GM21723 (cell line): ENCODE results near the gene FEV.
A peak's percentile ranks its signal among the peaks of the same experiment; 100 is the strongest.

ENCODE experiments used
- ATAC-seq: cut with Tn5 transposase; IDR thresholded peaks from one replicate; pipeline ENCODE4 v1.9.1; 2021; ENCODE audit warnings: mild to moderate bottlenecking, moderate library complexity; ENCODE audit not compliant: unreplicated experiment

The FEV gene

DNA sequence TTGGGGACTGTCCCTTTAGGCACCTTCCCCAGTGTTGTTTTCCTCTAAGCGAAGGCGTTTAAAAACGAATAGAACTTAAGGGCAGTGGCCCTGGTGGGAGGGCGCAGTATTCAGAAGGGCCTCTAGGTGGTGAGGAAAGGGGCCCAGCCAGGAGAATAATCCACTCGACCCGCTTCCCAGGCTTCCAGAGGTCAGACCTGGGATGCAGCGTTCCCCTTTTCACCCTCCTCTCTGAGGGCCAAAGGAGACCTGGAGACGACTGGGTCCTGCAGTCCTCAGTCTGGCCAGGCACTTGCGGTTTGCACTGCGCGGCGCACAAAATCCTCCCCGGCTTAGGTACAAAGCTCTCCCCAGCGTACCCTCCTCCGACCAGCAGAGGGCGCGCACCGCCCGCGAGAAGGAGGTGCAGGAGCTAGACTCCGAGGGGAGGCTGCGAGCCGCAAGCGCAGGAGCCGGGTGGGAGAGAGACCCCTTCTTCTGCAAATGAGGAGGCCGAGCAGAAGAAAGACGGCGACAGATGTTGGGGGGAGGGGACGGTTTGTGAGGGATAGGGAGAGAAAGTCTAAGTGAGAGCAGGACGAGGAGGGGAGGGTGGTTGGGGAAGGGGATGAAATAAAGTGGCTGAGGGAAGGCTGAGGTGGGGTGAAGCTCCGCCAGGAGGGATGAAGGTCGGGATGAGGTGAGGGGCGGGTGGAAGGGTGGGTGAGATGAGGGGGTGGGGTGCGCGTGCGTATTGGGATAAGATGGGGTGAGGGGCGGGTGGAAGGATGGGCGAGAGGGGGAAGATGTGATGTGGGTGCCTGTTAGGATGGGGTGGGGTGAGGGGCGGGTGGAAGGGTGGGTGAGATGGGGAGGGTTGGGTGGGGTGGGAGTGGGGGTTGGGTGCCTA, 4.9 kb downstream of the FEV start:
- peak; percentile 96 for ATAC-seq

GRCh38 chr2:218975060-218975777, 9.8 kb downstream of the FEV start:
- ATAC-seq, result no peak

- no peak for ATAC-seq
Measured at GRCh38 chr2:218970894-218971293, 14.1 kb downstream of the FEV start.

DNA sequence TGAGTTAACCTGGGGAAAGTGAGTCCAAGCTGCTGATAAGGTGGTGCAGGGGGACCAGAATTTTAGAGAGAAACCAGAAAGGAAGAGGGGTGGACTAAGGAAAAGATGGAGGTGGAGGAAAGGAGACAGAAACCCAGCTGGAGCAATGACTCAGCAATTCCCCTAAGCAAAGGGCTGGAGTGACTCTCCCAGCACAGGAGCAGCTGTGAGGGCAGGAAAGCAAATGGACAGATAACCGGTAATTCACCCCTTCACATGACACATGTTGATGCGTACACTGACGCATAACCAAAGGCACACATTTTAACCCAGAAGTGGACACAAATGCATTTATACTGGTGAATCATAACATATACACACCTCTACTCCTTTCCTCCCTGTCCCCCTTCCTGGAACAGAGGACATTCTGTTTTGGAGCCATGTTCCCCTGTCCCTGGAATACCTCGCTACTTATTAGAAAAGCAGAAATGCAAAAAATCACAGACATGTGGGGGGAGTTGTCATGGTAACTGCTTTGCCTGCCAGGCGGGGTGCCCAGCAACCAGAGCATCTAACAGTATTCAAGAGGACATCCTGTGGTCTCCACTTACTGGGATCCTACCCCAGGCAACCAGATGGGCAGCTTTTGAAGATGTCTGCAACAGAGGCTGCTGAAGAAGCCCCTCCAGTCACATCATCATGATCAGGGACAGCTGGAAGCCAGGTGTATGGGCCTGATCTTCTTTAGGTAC, 20.8 kb downstream of the FEV start:
- no peak for ATAC-seq

- no peak for ATAC-seq
Measured at GRCh38 chr2:218963601-218964000, 21.4 kb downstream of the FEV start.

GRCh38 chr2:218962859-218963492, 22.0 kb downstream of the FEV start:
- no peak for ATAC-seq

- ATAC-seq, result no peak
Measured at GRCh38 chr2:218961651-218962570, 23.1 kb downstream of the FEV start.

GRCh38 chr2:218961229-218961628, 23.8 kb downstream of the FEV start:
- ATAC-seq, result no peak

DNA sequence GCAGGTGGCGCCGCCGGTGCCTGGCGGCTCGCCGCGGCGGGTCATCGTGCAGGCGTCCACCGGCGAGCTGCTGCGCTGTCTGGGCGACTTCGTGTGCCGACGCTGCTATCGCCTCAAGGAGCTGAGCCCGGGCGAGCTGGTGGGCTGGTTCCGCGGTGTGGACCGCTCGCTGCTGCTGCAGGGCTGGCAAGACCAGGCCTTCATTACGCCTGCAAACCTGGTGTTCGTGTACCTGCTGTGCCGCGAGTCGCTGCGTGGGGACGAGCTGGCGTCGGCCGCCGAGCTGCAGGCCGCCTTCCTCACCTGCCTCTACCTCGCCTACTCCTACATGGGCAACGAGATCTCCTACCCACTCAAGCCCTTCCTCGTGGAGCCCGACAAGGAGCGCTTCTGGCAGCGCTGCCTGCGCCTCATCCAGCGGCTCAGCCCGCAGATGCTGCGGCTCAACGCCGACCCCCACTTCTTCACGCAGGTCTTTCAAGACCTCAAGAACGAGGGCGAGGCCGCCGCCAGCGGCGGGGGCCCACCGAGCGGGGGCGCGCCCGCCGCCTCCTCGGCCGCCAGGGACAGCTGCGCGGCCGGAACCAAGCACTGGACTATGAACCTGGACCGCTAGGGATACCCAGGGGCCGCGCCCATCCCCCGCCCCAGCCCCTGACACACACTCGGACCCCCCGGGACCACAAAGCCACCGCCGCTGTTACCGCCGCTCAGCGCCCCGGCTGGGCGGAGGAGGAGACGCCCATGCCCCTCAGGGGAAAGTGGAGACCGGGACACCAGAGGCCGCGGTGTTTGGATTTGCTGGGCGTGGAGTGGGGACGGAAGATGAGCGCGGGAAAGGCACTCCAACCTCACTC, 24.4 kb downstream of the FEV start:
- ATAC-seq, result no peak

- no peak for ATAC-seq
Measured at GRCh38 chr2:218959761-218960308, 25.1 kb downstream of the FEV start.

DNA sequence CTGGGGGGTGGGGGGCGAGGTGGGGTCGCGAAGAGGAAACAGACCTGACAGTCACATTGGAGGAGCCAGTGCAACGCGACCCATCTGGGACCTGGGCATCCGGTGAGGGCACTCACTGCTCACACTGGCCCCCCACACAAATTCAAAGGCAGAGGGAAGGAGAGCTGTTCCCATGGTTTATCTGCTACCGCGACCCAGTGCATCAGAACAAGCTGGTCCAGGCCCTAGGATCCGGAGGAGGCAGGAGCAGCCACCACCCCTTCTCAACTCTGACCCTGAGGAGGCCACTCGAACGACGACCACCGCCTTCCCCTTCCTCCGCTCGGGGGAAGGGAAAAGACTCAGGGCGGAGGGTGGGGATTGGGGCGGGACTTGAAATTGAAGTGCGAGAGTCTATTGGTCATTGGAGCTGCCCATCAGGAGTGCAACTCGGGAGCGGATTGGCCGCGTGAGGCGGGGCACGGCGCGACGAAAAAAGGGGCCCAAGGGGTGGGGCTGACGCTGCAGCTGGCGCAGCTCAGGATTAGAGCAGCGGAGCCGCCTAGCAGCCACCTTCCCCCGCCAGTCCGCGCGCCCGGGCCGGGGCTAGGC, 25.7 kb downstream of the FEV start, which contains the start of gene CDK5R2:
CDK5R2 (plus strand) TSS at position 526 of the 591 bp plus-strand sequence. CDS start 155 bp downstream, outside the sequence.
- peak; percentile 98 for ATAC-seq

- ATAC-seq, result no peak
Measured at GRCh38 chr2:218958276-218958675, 26.7 kb downstream of the FEV start.

GRCh38 chr2:218957671-218958070, 27.3 kb downstream of the FEV start:
- ATAC-seq, result no peak

DNA sequence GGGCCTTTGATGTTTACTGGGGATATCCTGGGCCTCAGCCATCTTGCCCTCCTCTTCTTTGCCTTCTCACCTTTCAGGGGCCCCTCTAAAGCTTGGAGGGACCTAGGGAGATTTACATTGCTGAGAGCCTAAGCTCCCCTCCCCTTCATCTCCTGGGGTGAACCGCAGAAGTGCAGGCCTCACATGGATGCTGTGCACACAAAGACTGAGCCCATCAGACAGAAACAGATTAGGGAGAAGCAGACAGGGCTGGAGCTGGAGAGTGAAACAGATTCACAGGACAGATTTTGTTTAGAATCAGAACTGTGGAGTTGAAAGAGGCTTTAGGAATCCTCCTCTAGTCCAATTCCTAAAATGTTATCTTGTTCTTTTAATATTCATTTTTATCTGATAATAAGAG, 28.9 kb downstream of the FEV start:
- no peak for ATAC-seq

GRCh38 chr2:218954541-218955300, 30.3 kb downstream of the FEV start:
- no peak for ATAC-seq

- no peak for ATAC-seq
Measured at GRCh38 chr2:218953366-218953954, 31.5 kb downstream of the FEV start.

GRCh38 chr2:218952160-218952559, 32.8 kb downstream of the FEV start:
- no peak for ATAC-seq
